A673 (cell line): ENCODE measurements around the gene CST6. TPM values are rescaled to one million over a fixed set of nuclear protein-coding genes. Genes with fewer than 3 reads are reported as not detected.

Experiments used
- BruUV-seq: library from RNA; stranded (reverse); fragments of 400-500 nt; replicated peaks from 2 replicates; lab custom pipeline; 2021; lab: Mats Ljungman, UMichigan
- CTCF ChIA-PET: fragments of 300-600 bp; sonication (Branson Sonifier 250); formaldehyde crosslinking; loops from one replicate; lab custom pipeline; 2022; ENCODE audit warnings: antibody characterized with exemption; lab: Charles Lee
- POLR2A ChIA-PET: fragments of 300-600 bp; sonication (Branson Sonifier 250); formaldehyde crosslinking; loops from one replicate; lab custom pipeline; 2022; ENCODE audit warnings: antibody characterized with exemption; ENCODE audit not compliant: low non-redundant PET; lab: Charles Lee
- DNase-seq: peaks from one replicate; pipeline ENCODE4 v3.0.0-alpha.2; 2015; ENCODE audit warnings: low spot score
- H3K27ac ChIP-seq: fragments of 200-600 bp; sonication (generic); 2 replicates; pipeline ENCODE4 v1.5.1; 2016; ENCODE audit warnings: mixed run types, low read depth, mild to moderate bottlenecking, mixed read lengths, antibody characterized with exemption, low read length; ENCODE audit not compliant: poor library complexity, severe bottlenecking
- H3K27me3 ChIP-seq: fragments of 200-600 bp; sonication (generic); replicated peaks from 2 replicates; pipeline ENCODE4 v1.6.1; 2017; ENCODE audit warnings: mixed run types, low read depth, mild to moderate bottlenecking, mixed read lengths, antibody characterized with exemption, low read length; ENCODE audit not compliant: insufficient read depth, poor library complexity
- H3K36me3 ChIP-seq: fragments of 200-600 bp; sonication (generic); 2 replicates; pipeline ENCODE4 v1.6.1; 2016; ENCODE audit warnings: mixed run types, mild to moderate bottlenecking, mixed read lengths, antibody characterized with exemption, low read length; ENCODE audit not compliant: insufficient read depth, poor library complexity, severe bottlenecking
- H3K4me1 ChIP-seq: fragments of 200-600 bp; sonication (generic); 2 replicates; pipeline ENCODE4 v1.6.1; 2017; ENCODE audit warnings: mixed run types, mild to moderate bottlenecking, mixed read lengths, antibody characterized with exemption, low read length; ENCODE audit not compliant: insufficient read depth, poor library complexity, severe bottlenecking
- H3K4me3 ChIP-seq: fragments of 200-600 bp; sonication (generic); 2 replicates; pipeline ENCODE4 v1.5.1; 2016; ENCODE audit warnings: low read depth, mixed run types, mild to moderate bottlenecking, mixed read lengths, low read length; ENCODE audit not compliant: poor library complexity, severe bottlenecking
- H3K9me3 ChIP-seq: fragments of 200-600 bp; sonication (generic); 2 replicates; pipeline ENCODE4 v1.6.1; 2016; ENCODE audit warnings: mixed run types, low read depth, mild to moderate bottlenecking, mixed read lengths, antibody characterized with exemption, low read length; ENCODE audit not compliant: poor library complexity, severe bottlenecking
- EZH2 ChIP-seq: fragments of 200-600 bp; sonication (generic); IDR thresholded peaks from 2 replicates; pipeline ENCODE4 v1.6.1; 2017; ENCODE audit warnings: borderline replicate concordance, low read depth, mild to moderate bottlenecking, mixed read lengths, antibody characterized with exemption, low read length; ENCODE audit not compliant: poor library complexity, severe bottlenecking
- intact Hi-C: fragments of 100-400 bp; cut with micrococcal nuclease; formaldehyde crosslinking; loops from one replicate; pipeline ENCODE4 v1.10.0; 2022; ENCODE audit not compliant: unreplicated experiment
- total RNA-seq: library from RNA; stranded (reverse); gene quantifications from 2 replicates; pipeline ENCODE4 v1.2.3, GENCODE V29; 2021
- TF ChIP-seq, protein P1 (sequence below): fragments of 300-800, 200-600 bp; sonication (generic); conservative IDR thresholded peaks from 2 replicates; pipeline ENCODE4 v1.5.1; 2017; ENCODE audit warnings: low read depth, mild to moderate bottlenecking, antibody characterized with exemption, low read length, moderate library complexity, mixed read lengths

Gene CST6
- total RNA-seq, 1 experiment from 2014 or later, result 2.3 TPM

DNA sequence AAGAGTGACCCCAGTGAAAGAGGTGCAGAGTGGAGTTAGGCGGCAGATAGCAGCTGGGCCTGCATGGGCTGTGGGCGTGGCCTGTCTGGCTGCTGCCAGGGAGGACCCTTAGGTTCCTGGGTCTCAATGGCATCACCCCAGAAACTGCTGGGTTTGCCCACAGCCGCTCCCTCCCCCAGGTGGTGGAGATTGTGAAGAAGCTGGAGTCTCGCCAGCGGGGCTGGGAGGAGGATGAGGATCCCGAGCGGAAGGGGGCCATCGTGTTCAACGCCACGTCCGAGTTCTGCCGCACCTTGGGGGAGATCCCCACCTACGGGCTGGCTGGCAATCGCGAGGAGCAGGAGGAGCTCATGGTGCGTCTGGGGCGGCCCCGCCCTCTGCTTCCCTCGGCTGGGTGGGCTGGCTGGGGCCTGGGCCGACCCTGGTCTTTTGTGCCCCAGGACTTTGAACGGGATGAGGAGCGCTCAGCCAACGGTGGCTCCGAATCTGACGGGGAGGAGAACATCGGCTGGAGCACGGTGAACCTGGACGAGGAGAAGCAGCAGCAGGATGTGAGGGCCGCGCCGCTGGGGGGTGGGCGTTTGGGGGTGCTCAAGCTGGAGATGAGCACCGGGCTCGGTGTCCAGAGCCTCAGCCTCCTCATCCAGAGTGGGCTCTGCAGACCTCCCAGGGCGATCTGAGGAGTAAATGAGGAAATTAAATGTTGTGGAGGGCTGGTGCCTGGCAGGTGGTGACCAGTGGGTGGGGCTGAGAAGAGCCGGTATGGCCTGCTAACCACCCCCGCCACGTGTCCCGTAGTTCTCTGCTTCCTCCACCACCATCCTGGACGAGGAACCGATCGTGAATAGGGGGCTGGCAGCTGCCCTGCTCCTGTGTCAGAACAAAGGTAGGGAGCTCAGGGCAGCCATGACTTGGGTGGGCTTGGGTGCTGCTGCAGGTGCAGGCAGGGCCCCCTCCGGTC, 35.3 kb upstream of the CST6 start:
- Histone ChIP-seq H3K27me3 (no peaks in the 10 kb centered on the region), H3K4me1 (no peaks in the 10 kb centered on the region), H3K27ac (no peak overlapping the region), H3K4me3 (no peak overlapping the region), H3K36me3 (peaks cover 50% of the 10 kb centered on the region), H3K9me3 (no peaks in the 10 kb centered on the region)
- BruUV-seq, result no TSS peak
- no peak for DNase-seq
- POLR2A ChIA-PET, result no interaction called here
- intact Hi-C loops, result no loop called here
- CTCF ChIA-PET, result no interaction called here
- no peak for TF ChIP-seq EZH2
- TF ChIP-seq, protein P1, sequence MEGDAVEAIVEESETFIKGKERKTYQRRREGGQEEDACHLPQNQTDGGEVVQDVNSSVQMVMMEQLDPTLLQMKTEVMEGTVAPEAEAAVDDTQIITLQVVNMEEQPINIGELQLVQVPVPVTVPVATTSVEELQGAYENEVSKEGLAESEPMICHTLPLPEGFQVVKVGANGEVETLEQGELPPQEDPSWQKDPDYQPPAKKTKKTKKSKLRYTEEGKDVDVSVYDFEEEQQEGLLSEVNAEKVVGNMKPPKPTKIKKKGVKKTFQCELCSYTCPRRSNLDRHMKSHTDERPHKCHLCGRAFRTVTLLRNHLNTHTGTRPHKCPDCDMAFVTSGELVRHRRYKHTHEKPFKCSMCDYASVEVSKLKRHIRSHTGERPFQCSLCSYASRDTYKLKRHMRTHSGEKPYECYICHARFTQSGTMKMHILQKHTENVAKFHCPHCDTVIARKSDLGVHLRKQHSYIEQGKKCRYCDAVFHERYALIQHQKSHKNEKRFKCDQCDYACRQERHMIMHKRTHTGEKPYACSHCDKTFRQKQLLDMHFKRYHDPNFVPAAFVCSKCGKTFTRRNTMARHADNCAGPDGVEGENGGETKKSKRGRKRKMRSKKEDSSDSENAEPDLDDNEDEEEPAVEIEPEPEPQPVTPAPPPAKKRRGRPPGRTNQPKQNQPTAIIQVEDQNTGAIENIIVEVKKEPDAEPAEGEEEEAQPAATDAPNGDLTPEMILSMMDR, result no peak

DNA sequence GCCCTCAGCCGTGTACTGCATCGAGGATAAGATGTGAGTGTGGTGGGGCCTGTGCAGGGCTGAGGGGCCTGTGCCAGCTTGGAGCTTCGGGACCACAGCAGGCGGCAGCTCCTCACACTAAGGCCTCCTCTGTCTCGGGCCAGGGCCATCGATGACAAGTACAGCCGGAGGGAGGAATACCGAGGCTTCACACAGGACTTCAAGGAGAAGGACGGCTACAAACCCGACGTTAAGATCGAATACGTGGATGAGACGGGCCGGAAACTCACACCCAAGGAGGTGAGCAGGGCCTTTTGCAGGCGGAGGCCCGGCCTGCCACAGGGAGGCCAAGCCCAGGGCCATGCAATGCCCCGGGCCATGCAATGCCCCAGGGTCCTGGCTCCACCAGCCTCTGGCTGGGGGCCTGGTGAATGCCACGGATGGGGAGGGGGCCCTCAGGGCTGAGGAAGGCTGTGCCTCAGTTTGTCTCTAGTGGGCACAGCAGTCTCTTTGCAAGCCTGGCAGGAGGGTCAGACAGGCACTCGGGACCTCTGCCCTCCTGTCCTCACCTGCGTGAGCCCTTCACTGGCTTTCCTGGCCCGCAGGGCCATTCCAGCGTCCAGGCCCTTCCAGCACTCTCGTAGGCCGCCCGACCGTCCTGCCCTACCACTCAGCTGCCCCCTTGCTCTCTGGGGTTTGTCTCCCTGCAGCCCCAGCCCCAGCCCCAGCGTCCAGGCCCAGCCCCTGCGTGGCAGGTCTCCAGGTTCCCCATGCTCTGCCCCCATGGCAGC, 34.0 kb upstream of the CST6 start:
- Histone ChIP-seq H3K36me3 (peaks cover 43% of the 10 kb centered on the region), H3K4me1 (no peaks in the 10 kb centered on the region), H3K9me3 (no peaks in the 10 kb centered on the region), H3K27me3 (no peaks in the 10 kb centered on the region), H3K4me3 (no peak overlapping the region), H3K27ac (no peak overlapping the region)
- TF ChIP-seq EZH2, result no peak
- ChIA-PET POLR2A (no interaction called here), CTCF (no interaction called here)
- intact Hi-C loops, result no loop called here
- no peak for DNase-seq
- BruUV-seq, result no TSS peak

DNA sequence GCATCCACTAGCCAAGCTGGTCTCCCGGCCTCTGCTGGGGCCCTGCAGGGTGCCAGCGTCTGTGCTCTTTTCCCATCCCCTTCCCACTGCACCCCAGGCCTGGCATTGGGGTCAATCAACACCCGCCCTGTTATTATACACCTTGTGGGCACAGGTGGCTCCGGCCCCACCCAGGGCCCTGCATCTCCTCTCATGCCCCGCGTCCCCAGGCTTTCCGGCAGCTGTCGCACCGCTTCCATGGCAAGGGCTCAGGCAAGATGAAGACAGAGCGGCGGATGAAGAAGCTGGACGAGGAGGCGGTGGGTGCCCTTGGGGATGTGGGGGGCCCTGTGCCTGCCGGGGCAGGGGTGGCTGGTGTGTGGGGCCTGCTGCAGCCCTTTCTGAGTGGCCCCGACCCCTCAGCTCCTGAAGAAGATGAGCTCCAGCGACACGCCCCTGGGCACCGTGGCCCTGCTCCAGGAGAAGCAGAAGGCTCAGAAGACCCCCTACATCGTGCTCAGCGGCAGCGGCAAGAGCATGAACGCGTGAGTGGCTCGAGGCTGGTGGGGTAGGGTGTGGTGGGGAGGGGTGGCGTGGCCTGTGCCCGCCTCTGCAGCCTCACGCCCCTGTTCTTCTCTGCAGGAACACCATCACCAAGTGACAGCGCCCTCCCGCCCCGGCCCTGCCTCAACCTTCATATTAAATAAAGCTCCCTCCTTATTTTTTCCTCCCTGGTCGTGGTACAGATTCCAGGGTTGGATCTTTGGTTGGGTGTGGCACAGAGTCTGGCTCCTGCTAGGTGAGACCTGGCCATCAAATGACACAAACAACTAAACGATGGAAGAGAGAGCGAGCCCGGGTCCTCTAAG, 33.2 kb upstream of the CST6 start:
- Histone ChIP-seq H3K4me3 (no peak overlapping the region), H3K36me3 (peaks cover 37% of the 10 kb centered on the region), H3K9me3 (no peaks in the 10 kb centered on the region), H3K27me3 (no peaks in the 10 kb centered on the region), H3K4me1 (no peaks in the 10 kb centered on the region), H3K27ac (no peak overlapping the region)
- POLR2A ChIA-PET, result no interaction called here
- intact Hi-C loops, result no loop called here
- no peak for TF ChIP-seq EZH2
- TF ChIP-seq, protein P1, result no peak
- no peak for DNase-seq
- CTCF ChIA-PET, result no interaction called here
- no TSS peak for BruUV-seq
